ENCODE measurements around the gene SPI1. TPM values are rescaled to one million over a fixed set of nuclear protein-coding genes. Genes with fewer than 3 reads are reported as not detected.

The SPI1 gene
- total RNA-seq, 1 experiment from 2014 or later: 0.22 TPM

GRCh38 chr11:47406896-47407745, 28.8 kb upstream of the SPI1 start:
- H3K4me2 ChIP-seq (ENCODE audit: low read length): peak overlapping the region; percentile 91
- no peaks in the 10 kb centered on the region for H4K20me1 ChIP-seq (ENCODE audit: low read length)
- H3K27ac ChIP-seq (ENCODE audit: low read length): peak overlapping the region; percentile 85
- H3K79me2 ChIP-seq (ENCODE audit: low read length): peaks cover 26% of the 10 kb centered on the region
- peak overlapping the region; percentile 83 for H3K9ac ChIP-seq (ENCODE audit: low read length)
- no peaks in the 10 kb centered on the region for H3K9me2 ChIP-seq (replicated peaks; ENCODE audit: low read length)
- ChIA-PET CTCF (interaction anchor here (0.6 to 0.7 kb wide), 2 partner anchors 33 to 34 kb away, joined by 4 to 5 read pairs; no protein-coding TSS in a partner anchor), POLR2A (ENCODE audit: unreplicated experiment) (no interaction called here)
- intact Hi-C loops (cut with micrococcal nuclease): no loop called here
- no peaks in the 10 kb centered on the region; the same call in 1 of the 2 replicates for H3K36me3 ChIP-seq (ENCODE audit: low read depth, low read length)
- no peak for TF ChIP-seq EZH2 (IDR thresholded peaks at IDR 0.05; ENCODE audit: low read length, unreplicated experiment)
- TF ChIP-seq EZH2phosphoT487 (IDR thresholded peaks at IDR 0.05; ENCODE audit: borderline replicate concordance, low read length): no peak
- no peak for TF ChIP-seq CTCF (conservative IDR thresholded peaks at IDR 0.05; ENCODE audit: low read depth, low read length)
- H3F3A ChIP-seq (ENCODE audit: low read length, unreplicated experiment): no peaks in the 10 kb centered on the region
- H3K4me1 ChIP-seq (ENCODE audit: insufficient read depth, low read length): peaks cover 24% of the 10 kb centered on the region
- peak overlapping the region; percentile 83 for H3K4me3 ChIP-seq (ENCODE audit: low read length)
- peak overlapping the region; percentile 87 for H2AFZ ChIP-seq (ENCODE audit: low read length)
- no TSS peak for BruUV-seq (replicated peaks)
- ATAC-seq: no peak
- DNase-seq: no peak
- no peaks in the 10 kb centered on the region for H3K9me3 ChIP-seq (ENCODE audit: low read length)
- no peaks in the 10 kb centered on the region for H3K27me3 ChIP-seq (ENCODE audit: low read length)

GRCh38 chr11:47403571-47403970, 25.2 kb upstream of the SPI1 start:
- no peaks in the 10 kb centered on the region for H3K27me3 ChIP-seq (ENCODE audit: low read length)
- CTCF ChIA-PET: no interaction called here
- POLR2A ChIA-PET (ENCODE audit: unreplicated experiment): no interaction called here
- no peak overlapping the region for H3K9ac ChIP-seq (ENCODE audit: low read length)
- no peaks in the 10 kb centered on the region for H3K9me2 ChIP-seq (replicated peaks; ENCODE audit: low read length)
- no peaks in the 10 kb centered on the region for H4K20me1 ChIP-seq (ENCODE audit: low read length)
- ATAC-seq: no peak
- intact Hi-C loops (cut with micrococcal nuclease): no loop called here
- no peak overlapping the region for H3K27ac ChIP-seq (ENCODE audit: low read length)
- BruUV-seq (replicated peaks): no TSS peak
- TF ChIP-seq EZH2phosphoT487 (IDR thresholded peaks at IDR 0.05; ENCODE audit: borderline replicate concordance, low read length) (no peak), CTCF (conservative IDR thresholded peaks at IDR 0.05; ENCODE audit: low read depth, low read length) (no peak), EZH2 (IDR thresholded peaks at IDR 0.05; ENCODE audit: low read length, unreplicated experiment) (no peak)
- no peaks in the 10 kb centered on the region for H3K9me3 ChIP-seq (ENCODE audit: low read length)
- H3K4me2 ChIP-seq (ENCODE audit: low read length): no peak overlapping the region
- no peaks in the 10 kb centered on the region for H3F3A ChIP-seq (ENCODE audit: low read length, unreplicated experiment)
- no peaks in the 10 kb centered on the region for H3K36me3 ChIP-seq (ENCODE audit: low read depth, low read length)
- 0 out of 2 replicates have a peak, but pooled peaks cover under 1% of the 10 kb centered on the region for H3K79me2 ChIP-seq (ENCODE audit: low read length)
- H3K4me1 ChIP-seq (ENCODE audit: insufficient read depth, low read length): peaks cover 8% of the 10 kb centered on the region
- DNase-seq: no peak
- no peak overlapping the region for H3K4me3 ChIP-seq (ENCODE audit: low read length)
- H2AFZ ChIP-seq (ENCODE audit: low read length): no peak overlapping the region

GRCh38 chr11:47403135-47403534, 24.8 kb upstream of the SPI1 start:
- no peak overlapping the region for H2AFZ ChIP-seq (ENCODE audit: low read length)
- H4K20me1 ChIP-seq (ENCODE audit: low read length): no peaks in the 10 kb centered on the region
- H3K4me2 ChIP-seq (ENCODE audit: low read length): no peak overlapping the region
- H3K4me1 ChIP-seq (ENCODE audit: insufficient read depth, low read length): peaks cover 8% of the 10 kb centered on the region
- H3K36me3 ChIP-seq (ENCODE audit: low read depth, low read length): no peaks in the 10 kb centered on the region
- H3K9ac ChIP-seq (ENCODE audit: low read length): no peak overlapping the region
- ATAC-seq: no peak
- H3K27me3 ChIP-seq (ENCODE audit: low read length): no peaks in the 10 kb centered on the region
- no peaks in the 10 kb centered on the region for H3F3A ChIP-seq (ENCODE audit: low read length, unreplicated experiment)
- TF ChIP-seq EZH2 (IDR thresholded peaks at IDR 0.05; ENCODE audit: low read length, unreplicated experiment): no peak
- TF ChIP-seq EZH2phosphoT487 (IDR thresholded peaks at IDR 0.05; ENCODE audit: borderline replicate concordance, low read length): no peak
- no peak for TF ChIP-seq CTCF (conservative IDR thresholded peaks at IDR 0.05; ENCODE audit: low read depth, low read length)
- intact Hi-C loops (cut with micrococcal nuclease): no loop called here
- H3K4me3 ChIP-seq (ENCODE audit: low read length): no peak overlapping the region
- H3K27ac ChIP-seq (ENCODE audit: low read length): no peak overlapping the region
- CTCF ChIA-PET: no interaction called here
- H3K79me2 ChIP-seq (ENCODE audit: low read length): no peaks in the 10 kb centered on the region
- DNase-seq: no peak
- no TSS peak for BruUV-seq (replicated peaks)
- POLR2A ChIA-PET (ENCODE audit: unreplicated experiment): interaction anchor here (0.6 kb wide), 1 partner anchor 740 kb away, joined by 6 read pairs; no protein-coding TSS in a partner anchor
- no peaks in the 10 kb centered on the region for H3K9me2 ChIP-seq (replicated peaks; ENCODE audit: low read length)
- no peaks in the 10 kb centered on the region for H3K9me3 ChIP-seq (ENCODE audit: low read length)

Data from PC-3 (cell line).